HEK293 (cell line): ENCODE data around the gene GTF2I.
"Not testable (repeated sequence)": the region's sequence is repeated elsewhere in the genome, so short reads cannot be mapped to it uniquely, and the experiment has no call there.

Experiments used
- CTCF ChIP-seq: fragments of 450-650 bp; formaldehyde crosslinking; IDR thresholded peaks from 2 replicates; pipeline ENCODE4 v1.5.1; 2016; ENCODE audit warnings: missing biosample characterization, missing genetic modification characterization
- KLF9 ChIP-seq: fragments of 450-650 bp; formaldehyde crosslinking; IDR thresholded peaks from 2 replicates; pipeline ENCODE4 v1.5.1; 2016; ENCODE audit warnings: missing biosample characterization, missing genetic modification characterization, low read depth
- TSHZ1 ChIP-seq: fragments of 450-650 bp; formaldehyde crosslinking; IDR thresholded peaks from 2 replicates; pipeline ENCODE4 v1.5.1; 2016; ENCODE audit warnings: missing biosample characterization, missing genetic modification characterization, borderline replicate concordance
- YY1 ChIP-seq: fragments of 450-650 bp; formaldehyde crosslinking; IDR thresholded peaks from 2 replicates; pipeline ENCODE4 v1.5.1; 2018; ENCODE audit warnings: missing biosample characterization, missing genetic modification characterization
- ZBTB44 ChIP-seq: fragments of 450-650 bp; IDR thresholded peaks from 2 replicates; pipeline ENCODE4 v1.5.1; 2018; ENCODE audit warnings: missing biosample characterization, mild to moderate bottlenecking, missing genetic modification characterization
- ZBTB8A ChIP-seq: fragments of 450-650 bp; formaldehyde crosslinking; IDR thresholded peaks from 2 replicates; pipeline ENCODE4 v1.5.1; 2016; ENCODE audit warnings: missing biosample characterization, missing genetic modification characterization
- ZNF114 ChIP-seq: fragments of 450-650 bp; formaldehyde crosslinking; IDR thresholded peaks from 2 replicates; pipeline ENCODE4 v1.5.0; 2017; ENCODE audit warnings: missing biosample characterization, missing genetic modification characterization
- ZNF146 ChIP-seq: fragments of 450-650 bp; formaldehyde crosslinking; IDR thresholded peaks from 2 replicates; pipeline ENCODE4 v1.5.1; 2016; ENCODE audit warnings: missing biosample characterization, missing genetic modification characterization
- ZNF18 ChIP-seq: fragments of 450-650 bp; formaldehyde crosslinking; IDR thresholded peaks from 2 replicates; pipeline ENCODE4 v1.5.1; 2016; ENCODE audit warnings: missing biosample characterization, missing genetic modification characterization
- ZNF549 ChIP-seq: fragments of 450-650 bp; IDR thresholded peaks from 2 replicates; pipeline ENCODE4 v1.5.1; 2018; ENCODE audit warnings: missing biosample characterization, missing genetic modification characterization, mild to moderate bottlenecking, inconsistent platforms, moderate library complexity

- TF ChIP-seq CTCF (tag by site-specific recombination); KLF9 (tag by site-specific recombination); YY1 (tag by site-specific recombination); ZNF549 (tag by site-specific recombination); ZBTB8A; ZNF18 (tag by site-specific recombination); ZNF146; TSHZ1; ZNF114; ZBTB44: not testable (repeated sequence)
These were observed 131.0 kb downstream of the GTF2I start for GRCh38 chr7:74788369-74789150.
